Gastrocnemius medialis (tissue), 4 donors: ENCODE data around the gene RNF181.

Experiments used
- POLR2A ChIP-seq, 2 donors: fragments of 450-650 bp; IDR thresholded peaks; one replicate each; pipeline ENCODE4 v1.6.1; 2017; ENCODE audit warnings: antibody characterized with exemption in 2 of 2, mild to moderate bottlenecking in 2 of 2, moderate library complexity in 2 of 2
- TF ChIP-seq, protein P1 (sequence below), 5 experiments: fragments of 450-650 bp in 3 of 5; fragments of 200-600 bp in 2 of 5; sonication (generic) in 2 of 5; IDR thresholded peaks in 4 of 5; conservative IDR thresholded peaks in 1 of 5; 1 replicate in 4 of 5; 2 replicates in 1 of 5; pipeline ENCODE4 v1.5.1; 2016 to 2019; ENCODE audit warnings: antibody characterized with exemption in 5 of 5, mild to moderate bottlenecking in 3 of 5, moderate library complexity in 3 of 5

DNA sequence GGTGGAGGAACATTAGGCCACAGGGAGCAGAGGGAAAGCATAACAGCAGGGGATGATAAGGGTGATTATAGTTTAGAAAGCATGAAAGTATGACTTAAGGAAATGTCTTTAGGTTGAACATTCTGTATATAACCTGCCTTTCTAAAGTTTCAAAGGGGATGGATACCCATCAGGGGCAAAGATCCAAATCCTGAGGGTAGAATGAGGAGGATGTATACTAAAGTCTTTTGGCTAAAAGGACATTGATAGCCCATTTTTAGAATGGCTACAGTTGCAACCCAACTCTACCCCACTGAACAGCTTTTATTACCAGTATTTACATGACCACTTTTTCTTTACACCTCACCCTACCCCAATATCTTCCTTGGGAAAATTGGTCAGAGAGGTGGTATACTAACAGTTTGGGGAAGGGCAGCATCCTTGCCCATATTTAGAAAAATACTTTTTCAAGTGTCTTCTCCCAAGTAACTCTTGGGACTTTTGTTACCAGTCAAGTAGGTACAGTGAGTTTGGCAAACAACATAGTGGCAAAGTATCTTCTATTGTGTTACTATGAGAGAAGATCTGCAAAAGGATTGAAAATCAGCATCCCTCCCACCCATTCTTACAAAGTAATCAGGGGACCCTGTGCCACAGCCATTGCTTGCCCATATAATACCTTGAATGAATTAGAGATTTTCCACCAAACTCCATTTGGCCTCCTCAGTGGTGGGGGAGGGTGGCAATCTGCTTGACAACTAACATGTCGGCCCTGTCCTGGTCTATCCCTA lies 48.3 kb upstream of the RNF181 start:
- TF ChIP-seq, protein P1, sequence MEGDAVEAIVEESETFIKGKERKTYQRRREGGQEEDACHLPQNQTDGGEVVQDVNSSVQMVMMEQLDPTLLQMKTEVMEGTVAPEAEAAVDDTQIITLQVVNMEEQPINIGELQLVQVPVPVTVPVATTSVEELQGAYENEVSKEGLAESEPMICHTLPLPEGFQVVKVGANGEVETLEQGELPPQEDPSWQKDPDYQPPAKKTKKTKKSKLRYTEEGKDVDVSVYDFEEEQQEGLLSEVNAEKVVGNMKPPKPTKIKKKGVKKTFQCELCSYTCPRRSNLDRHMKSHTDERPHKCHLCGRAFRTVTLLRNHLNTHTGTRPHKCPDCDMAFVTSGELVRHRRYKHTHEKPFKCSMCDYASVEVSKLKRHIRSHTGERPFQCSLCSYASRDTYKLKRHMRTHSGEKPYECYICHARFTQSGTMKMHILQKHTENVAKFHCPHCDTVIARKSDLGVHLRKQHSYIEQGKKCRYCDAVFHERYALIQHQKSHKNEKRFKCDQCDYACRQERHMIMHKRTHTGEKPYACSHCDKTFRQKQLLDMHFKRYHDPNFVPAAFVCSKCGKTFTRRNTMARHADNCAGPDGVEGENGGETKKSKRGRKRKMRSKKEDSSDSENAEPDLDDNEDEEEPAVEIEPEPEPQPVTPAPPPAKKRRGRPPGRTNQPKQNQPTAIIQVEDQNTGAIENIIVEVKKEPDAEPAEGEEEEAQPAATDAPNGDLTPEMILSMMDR (IDR thresholded peaks at IDR 0.05 in 4 of 5, conservative IDR thresholded peaks at IDR 0.05 in 1 of 5): no peak
- TF ChIP-seq POLR2A (IDR thresholded peaks at IDR 0.05): no peak
